Activated naive CD4-positive, alpha-beta T cell treated with anti-CD3 and anti-CD28 coated beads, Interleukin-2, amount 50 U/mL, for 24 hours (primary cell): Measurements from ENCODE around the gene LPIN3.

Experiments used
- H3K27ac Mint-ChIP-seq: one replicate; pipeline ENCODE4 v1.8.0; 2021; ENCODE audit warnings: mild to moderate bottlenecking, mixed read lengths
- H3K27me3 Mint-ChIP-seq: one replicate; pipeline ENCODE4 v1.8.0; 2021; ENCODE audit warnings: mixed read lengths
- H3K36me3 Mint-ChIP-seq: one replicate; pipeline ENCODE4 v1.8.0; 2021; ENCODE audit warnings: mixed read lengths
- H3K4me1 Mint-ChIP-seq: one replicate; pipeline ENCODE4 v1.8.0; 2021; ENCODE audit warnings: mixed read lengths
- H3K4me3 Mint-ChIP-seq: one replicate; pipeline ENCODE4 v1.8.0; 2021; ENCODE audit warnings: mild to moderate bottlenecking, mixed read lengths
- H3K9me3 Mint-ChIP-seq: one replicate; pipeline ENCODE4 v1.8.0; 2021; ENCODE audit warnings: mixed read lengths

LPIN3 gene

GRCh38 chr20:41355598-41356203, 15.1 kb downstream of the LPIN3 start:
- H3K4me1 Mint-ChIP-seq = no peaks in the 10 kb centered on the region
- H3K4me3 Mint-ChIP-seq = no peak overlapping the region
- H3K9me3 Mint-ChIP-seq = no peaks in the 10 kb centered on the region
- no peaks in the 10 kb centered on the region for H3K27me3 Mint-ChIP-seq
- no peak overlapping the region for H3K27ac Mint-ChIP-seq
- H3K36me3 Mint-ChIP-seq = no peaks in the 10 kb centered on the region

GRCh38 chr20:41356951-41357350, 16.3 kb downstream of the LPIN3 start:
- Mint-ChIP-seq H3K36me3 (no peaks in the 10 kb centered on the region), H3K9me3 (no peaks in the 10 kb centered on the region), H3K4me3 (no peak overlapping the region), H3K4me1 (no peaks in the 10 kb centered on the region), H3K27me3 (no peaks in the 10 kb centered on the region), H3K27ac (no peak overlapping the region)

DNA sequence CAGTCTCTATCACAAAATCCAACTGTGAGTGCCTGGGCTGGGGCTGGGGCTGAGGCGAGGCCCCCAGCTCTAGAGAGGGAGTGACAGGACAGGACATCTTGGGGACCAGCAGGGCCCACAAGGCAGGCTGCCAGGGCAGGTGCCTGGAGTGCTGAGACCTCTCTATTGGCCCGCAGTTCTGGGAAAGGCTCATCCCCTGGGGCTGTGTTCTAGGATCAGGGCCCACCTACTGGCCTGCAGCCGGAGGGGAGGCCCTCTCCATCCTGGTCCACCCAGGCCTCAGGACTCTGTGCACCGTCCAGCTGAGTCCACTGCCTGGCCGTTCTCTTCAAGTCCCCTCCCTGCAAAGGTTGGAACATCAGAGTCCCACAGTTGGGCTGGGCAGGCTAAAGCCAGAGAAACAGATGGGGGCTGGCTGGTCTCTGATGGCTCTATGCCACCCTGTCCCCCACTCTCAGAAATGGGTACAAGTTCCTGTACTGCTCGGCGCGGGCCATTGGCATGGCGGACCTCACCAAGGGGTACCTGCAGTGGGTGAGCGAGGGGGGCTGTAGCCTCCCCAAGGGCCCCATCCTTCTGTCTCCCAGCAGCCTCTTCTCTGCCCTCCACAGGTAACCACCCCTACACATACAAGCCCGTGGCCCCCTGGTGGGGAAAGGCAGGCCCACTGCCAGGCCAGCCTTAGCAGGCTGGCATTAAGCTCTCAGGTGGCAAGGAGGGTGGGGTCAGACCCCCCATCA, 17.0 kb downstream of the LPIN3 start:
- Mint-ChIP-seq H3K9me3 (no peaks in the 10 kb centered on the region), H3K27ac (no peak overlapping the region), H3K36me3 (no peaks in the 10 kb centered on the region), H3K4me1 (no peaks in the 10 kb centered on the region), H3K27me3 (no peaks in the 10 kb centered on the region), H3K4me3 (no peak overlapping the region)

DNA sequence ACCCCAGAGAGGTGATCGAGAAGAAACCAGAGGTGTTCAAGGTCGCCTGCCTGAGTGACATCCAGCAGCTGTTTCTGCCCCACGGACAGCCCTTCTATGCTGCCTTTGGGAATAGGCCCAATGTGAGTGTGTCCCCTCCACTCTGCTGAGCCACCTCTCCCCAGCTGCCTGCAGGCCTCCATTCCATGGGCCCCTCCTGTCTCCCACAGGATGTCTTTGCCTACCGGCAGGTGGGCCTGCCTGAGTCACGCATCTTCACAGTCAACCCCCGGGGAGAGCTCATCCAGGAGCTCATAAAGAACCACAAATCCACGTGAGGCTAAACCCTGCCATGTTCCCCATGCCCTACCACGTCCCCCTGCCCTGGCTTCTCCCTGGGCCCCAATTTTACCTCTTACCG, 17.6 kb downstream of the LPIN3 start:
- Mint-ChIP-seq H3K36me3 (no peaks in the 10 kb centered on the region), H3K27ac (no peak overlapping the region), H3K9me3 (no peaks in the 10 kb centered on the region), H3K27me3 (no peaks in the 10 kb centered on the region), H3K4me3 (no peak overlapping the region), H3K4me1 (no peaks in the 10 kb centered on the region)

DNA sequence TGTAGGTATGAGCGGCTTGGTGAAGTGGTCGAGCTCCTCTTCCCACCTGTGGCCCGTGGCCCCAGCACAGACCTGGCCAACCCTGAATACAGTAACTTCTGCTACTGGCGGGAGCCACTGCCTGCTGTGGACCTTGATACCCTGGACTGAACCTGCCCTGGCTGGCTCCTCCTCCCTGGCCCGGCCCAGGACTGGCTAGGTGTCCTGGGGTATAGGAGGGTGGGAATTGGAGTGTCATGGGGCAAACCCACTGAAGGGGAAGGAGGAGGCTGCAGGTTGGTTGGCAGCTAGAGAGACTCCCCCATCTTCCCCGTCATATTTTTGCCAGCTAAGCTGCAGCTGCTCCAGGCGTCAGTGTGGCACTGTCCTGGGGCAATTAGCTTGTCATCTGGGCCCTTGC, 18.1 kb downstream of the LPIN3 start:
- no peak overlapping the region for H3K27ac Mint-ChIP-seq
- H3K4me3 Mint-ChIP-seq = no peak overlapping the region
- no peaks in the 10 kb centered on the region for H3K27me3 Mint-ChIP-seq
- H3K4me1 Mint-ChIP-seq = no peaks in the 10 kb centered on the region
- no peaks in the 10 kb centered on the region for H3K36me3 Mint-ChIP-seq
- no peaks in the 10 kb centered on the region for H3K9me3 Mint-ChIP-seq

GRCh38 chr20:41359541-41360011, 19.0 kb downstream of the LPIN3 start:
- no peaks in the 10 kb centered on the region for H3K4me1 Mint-ChIP-seq
- no peaks in the 10 kb centered on the region for H3K9me3 Mint-ChIP-seq
- no peaks in the 10 kb centered on the region for H3K27me3 Mint-ChIP-seq
- no peak overlapping the region for H3K4me3 Mint-ChIP-seq
- no peak overlapping the region for H3K27ac Mint-ChIP-seq
- no peaks in the 10 kb centered on the region for H3K36me3 Mint-ChIP-seq

DNA sequence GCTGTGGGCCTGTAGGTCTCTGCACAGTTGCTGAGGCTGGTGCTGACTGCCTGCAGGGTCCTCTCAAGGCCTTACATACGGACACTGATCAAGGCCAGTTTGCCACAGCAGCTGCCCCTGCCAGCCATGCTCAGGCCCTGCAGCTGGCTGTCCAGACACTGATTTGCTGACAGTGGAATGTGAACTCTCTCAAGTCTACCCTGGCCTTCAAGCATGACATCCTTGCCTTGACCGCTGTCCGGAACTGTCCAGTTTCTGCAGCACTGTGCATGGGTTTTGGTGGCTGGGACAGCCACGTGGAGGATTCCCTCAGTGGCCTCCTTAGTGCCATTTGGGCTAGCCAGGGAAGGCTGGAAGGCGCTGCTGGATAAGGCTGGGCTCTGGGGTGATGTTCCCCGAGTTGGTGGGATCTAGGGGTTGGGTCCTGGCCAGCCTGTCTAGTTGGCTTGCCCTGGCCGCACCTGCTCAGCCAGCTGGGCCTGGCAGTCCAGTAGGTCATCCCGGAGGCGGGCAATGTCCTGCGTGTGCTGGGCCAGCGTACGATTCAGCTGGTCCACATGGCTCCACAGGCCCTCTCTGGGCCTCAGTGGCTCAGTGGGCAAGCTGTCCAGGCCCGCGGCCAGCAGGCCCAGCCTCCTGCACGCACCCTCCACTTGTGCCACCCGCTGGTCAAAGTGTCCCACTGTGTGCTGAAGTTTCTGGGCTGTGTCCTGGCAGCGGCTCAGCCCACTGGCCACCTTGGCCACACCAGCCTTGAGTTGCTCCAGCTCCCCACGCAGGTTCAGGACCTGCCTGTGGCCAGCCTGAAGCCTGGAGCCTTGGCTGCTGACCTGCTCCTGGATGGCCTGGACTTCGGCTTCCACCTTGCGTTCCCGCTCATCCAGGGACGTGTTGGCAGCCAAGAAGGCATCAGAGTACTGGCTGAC, 20.5 kb downstream of the LPIN3 start:
- H3K4me1 Mint-ChIP-seq = no peaks in the 10 kb centered on the region
- H3K9me3 Mint-ChIP-seq = no peaks in the 10 kb centered on the region
- no peak overlapping the region for H3K4me3 Mint-ChIP-seq
- no peak overlapping the region for H3K27ac Mint-ChIP-seq
- peaks cover 6% of the 10 kb centered on the region for H3K27me3 Mint-ChIP-seq
- no peaks in the 10 kb centered on the region for H3K36me3 Mint-ChIP-seq

- H3K27me3 Mint-ChIP-seq = peaks cover 6% of the 10 kb centered on the region
- H3K4me3 Mint-ChIP-seq = no peak overlapping the region
- H3K27ac Mint-ChIP-seq = no peak overlapping the region
- peaks cover under 1% of the 10 kb centered on the region for H3K4me1 Mint-ChIP-seq
- no peaks in the 10 kb centered on the region for H3K9me3 Mint-ChIP-seq
- no peaks in the 10 kb centered on the region for H3K36me3 Mint-ChIP-seq
Observed at GRCh38 chr20:41361757-41362747, 21.4 kb downstream of the LPIN3 start.

DNA sequence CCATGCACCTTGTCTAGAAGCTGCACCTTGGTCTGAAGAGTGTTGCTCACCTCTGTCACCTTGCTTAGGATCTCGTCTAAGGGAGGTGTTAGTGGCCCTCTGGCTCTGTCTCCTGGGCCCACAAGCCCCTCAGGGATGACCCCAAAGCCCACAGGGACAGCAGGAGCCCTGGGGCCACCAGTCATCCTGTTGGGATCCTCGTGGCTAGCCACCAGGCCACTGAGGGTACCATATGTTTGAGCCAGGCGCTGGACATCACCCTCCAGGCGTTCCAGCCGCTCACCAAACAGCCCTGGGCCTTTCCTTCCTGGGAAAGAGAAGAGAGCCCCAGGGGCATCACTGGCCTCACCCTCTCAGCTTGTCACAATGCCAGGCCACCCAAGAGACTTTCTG, 22.1 kb downstream of the LPIN3 start:
- H3K4me3 Mint-ChIP-seq = no peak overlapping the region
- H3K9me3 Mint-ChIP-seq = no peaks in the 10 kb centered on the region
- H3K36me3 Mint-ChIP-seq = no peaks in the 10 kb centered on the region

GRCh38 chr20:41363601-41364000, 23.0 kb downstream of the LPIN3 start:
- no peak overlapping the region for H3K4me3 Mint-ChIP-seq
- no peaks in the 10 kb centered on the region for H3K9me3 Mint-ChIP-seq
- H3K4me1 Mint-ChIP-seq = peaks cover 8% of the 10 kb centered on the region
- no peak overlapping the region for H3K27ac Mint-ChIP-seq
- no peaks in the 10 kb centered on the region for H3K36me3 Mint-ChIP-seq
- H3K27me3 Mint-ChIP-seq = peaks cover 14% of the 10 kb centered on the region

More for the DNA sequence above, 22.1 kb downstream of the LPIN3 start:
- peaks cover 8% of the 10 kb centered on the region for H3K4me1 Mint-ChIP-seq
- no peak overlapping the region for H3K27ac Mint-ChIP-seq
- H3K27me3 Mint-ChIP-seq = peaks cover 12% of the 10 kb centered on the region

- H3K9me3 Mint-ChIP-seq = no peaks in the 10 kb centered on the region
- peaks cover 8% of the 10 kb centered on the region for H3K4me1 Mint-ChIP-seq
- no peak overlapping the region for H3K27ac Mint-ChIP-seq
- no peaks in the 10 kb centered on the region for H3K36me3 Mint-ChIP-seq
- no peak overlapping the region for H3K4me3 Mint-ChIP-seq
- peaks cover 16% of the 10 kb centered on the region for H3K27me3 Mint-ChIP-seq
Observed at GRCh38 chr20:41364236-41364855, 23.7 kb downstream of the LPIN3 start.

GRCh38 chr20:41364967-41365765, 24.5 kb downstream of the LPIN3 start:
- Mint-ChIP-seq H3K4me3 (peak overlapping the region; percentile 3), H3K9me3 (no peaks in the 10 kb centered on the region), H3K27me3 (peaks cover 18% of the 10 kb centered on the region), H3K36me3 (no peaks in the 10 kb centered on the region), H3K27ac (no peak overlapping the region), H3K4me1 (peaks cover 8% of the 10 kb centered on the region)

GRCh38 chr20:41365777-41366545, 25.3 kb downstream of the LPIN3 start:
- H3K27ac Mint-ChIP-seq = no peak overlapping the region
- H3K4me3 Mint-ChIP-seq = peak overlapping the region; percentile 3
- no peaks in the 10 kb centered on the region for H3K36me3 Mint-ChIP-seq
- no peaks in the 10 kb centered on the region for H3K9me3 Mint-ChIP-seq
- peaks cover 18% of the 10 kb centered on the region for H3K27me3 Mint-ChIP-seq
- H3K4me1 Mint-ChIP-seq = peaks cover 8% of the 10 kb centered on the region
